Right lung (tissue), 5 donors: ENCODE results near the gene RNF6. TPM values are rescaled to one million over a fixed set of nuclear protein-coding genes. Genes with fewer than 3 reads are reported as not detected.

ENCODE experiments used
- DNase-seq, 2 donors: peaks; one replicate each; pipeline ENCODE4 v3.0.0-alpha.2; 2013
- polyA plus RNA-seq, 5 donors: library from polyadenylated mRNA; unstranded; fragments of 120-200 nt; gene quantifications; one replicate each; pipeline versions ENCODE4 v1.2.1 to v1.2.3, GENCODE V29; 2013; ENCODE audit warnings: inconsistent platforms in 1 of 5, low replicate concordance in 1 of 5; ENCODE audit not compliant: insufficient read length in 5 of 5, insufficient read depth in 1 of 5

RNF6 gene
- polyA plus RNA-seq, 5 donors = 24.1 to 34.4 (median 30.0) TPM

- DNase-seq = no peak
Measured at GRCh38 chr13:26227166-26227971, 5.3 kb upstream of the RNF6 start.

GRCh38 chr13:26225896-26226617, 3.9 kb upstream of the RNF6 start:
- DNase-seq = no peak

GRCh38 chr13:26222520-26223046, 469 bp upstream of the RNF6 start:
- no peak for DNase-seq

GRCh38 chr13:26221399-26221720, 754 bp downstream of the RNF6 start:
- DNase-seq = no peak

GRCh38 chr13:26220575-26220974, 1.5 kb downstream of the RNF6 start:
- no peak for DNase-seq

GRCh38 chr13:26219726-26220125, 2.4 kb downstream of the RNF6 start:
- DNase-seq = no peak

- DNase-seq = no peak
Measured at GRCh38 chr13:26216042-26216441, 6.1 kb downstream of the RNF6 start.

GRCh38 chr13:26213982-26214381, 8.1 kb downstream of the RNF6 start:
- no peak for DNase-seq

GRCh38 chr13:26213345-26213744, 8.8 kb downstream of the RNF6 start:
- no peak for DNase-seq

- DNase-seq = no peak
Measured at GRCh38 chr13:26208287-26208686, 13.8 kb downstream of the RNF6 start.

- DNase-seq = no peak
Measured at GRCh38 chr13:26202365-26202972, 19.6 kb downstream of the RNF6 start.

GRCh38 chr13:26200811-26201210, 21.3 kb downstream of the RNF6 start:
- DNase-seq = no peak

- DNase-seq = no peak
Measured at GRCh38 chr13:26198116-26198515, 24.0 kb downstream of the RNF6 start.

GRCh38 chr13:26197298-26197697, 24.8 kb downstream of the RNF6 start:
- DNase-seq = no peak

GRCh38 chr13:26186995-26187394, 35.1 kb downstream of the RNF6 start:
- peak in 1 of 2 donors; percentile 6 for DNase-seq

GRCh38 chr13:26186118-26186870, 35.8 kb downstream of the RNF6 start:
- DNase-seq = peak; percentile 91 to 92

- no peak for DNase-seq
Measured at GRCh38 chr13:26185720-26186117, 36.4 kb downstream of the RNF6 start.

- peak; percentile 54 to 58 for DNase-seq
Measured at GRCh38 chr13:26184791-26185250, 37.3 kb downstream of the RNF6 start.

- DNase-seq = no peak
Measured at GRCh38 chr13:26183416-26183815, 38.7 kb downstream of the RNF6 start.

GRCh38 chr13:26179344-26179743, 42.8 kb downstream of the RNF6 start:
- DNase-seq = no peak

- DNase-seq = no peak
Measured at GRCh38 chr13:26168835-26169234, 53.3 kb downstream of the RNF6 start.
